Measurements from ENCODE around the gene DPYSL4.

DNA sequence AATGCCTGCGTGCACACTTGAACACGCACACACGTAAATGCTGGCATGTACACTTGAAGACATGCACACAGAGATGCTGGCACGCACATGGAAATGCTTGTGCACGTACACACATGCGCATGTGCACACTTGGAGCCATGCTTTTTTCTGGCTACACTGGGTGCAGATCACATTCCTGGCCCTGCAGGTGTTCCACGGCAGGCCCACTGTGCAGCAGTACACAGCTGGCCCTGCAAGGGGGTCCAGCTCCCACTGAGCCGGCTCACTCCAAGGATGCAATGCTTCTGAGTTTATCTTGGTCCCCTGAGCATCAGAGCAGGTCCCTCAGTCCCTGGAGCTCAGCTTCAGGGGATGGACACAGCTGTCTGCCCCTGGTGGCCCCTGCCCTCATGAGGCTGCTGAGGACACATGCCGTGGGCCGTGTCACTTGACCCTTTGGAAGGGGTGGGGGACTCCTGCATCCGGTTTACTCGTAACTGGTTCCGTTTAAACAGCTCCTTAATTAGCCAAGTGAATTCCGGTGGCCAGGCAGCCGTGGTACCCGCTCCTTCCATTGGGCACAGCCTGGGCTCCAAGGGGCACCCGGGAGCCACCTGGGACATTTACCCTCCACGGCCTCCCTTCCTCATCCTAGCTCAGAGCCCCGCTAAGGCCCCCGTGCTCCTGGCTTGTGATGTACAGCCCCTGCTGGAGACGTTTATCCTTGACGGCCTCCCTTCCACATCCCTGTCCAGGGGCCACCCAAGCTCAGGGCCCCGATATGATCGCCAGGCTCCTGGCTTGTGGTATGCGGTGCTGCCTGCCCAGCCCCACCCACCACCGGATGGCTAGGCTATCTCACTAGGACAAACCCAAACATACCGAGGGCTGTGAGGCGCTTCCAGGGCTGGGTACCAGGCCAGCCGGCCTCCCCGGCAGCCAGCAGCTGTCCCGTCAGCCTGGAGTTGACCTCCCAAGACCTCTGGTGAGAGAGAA is 39.5 kb upstream of the DPYSL4 start:
- no peak for TF ChIP-seq POLR2A (IDR thresholded peaks at IDR 0.05)
- TF ChIP-seq, protein P1, sequence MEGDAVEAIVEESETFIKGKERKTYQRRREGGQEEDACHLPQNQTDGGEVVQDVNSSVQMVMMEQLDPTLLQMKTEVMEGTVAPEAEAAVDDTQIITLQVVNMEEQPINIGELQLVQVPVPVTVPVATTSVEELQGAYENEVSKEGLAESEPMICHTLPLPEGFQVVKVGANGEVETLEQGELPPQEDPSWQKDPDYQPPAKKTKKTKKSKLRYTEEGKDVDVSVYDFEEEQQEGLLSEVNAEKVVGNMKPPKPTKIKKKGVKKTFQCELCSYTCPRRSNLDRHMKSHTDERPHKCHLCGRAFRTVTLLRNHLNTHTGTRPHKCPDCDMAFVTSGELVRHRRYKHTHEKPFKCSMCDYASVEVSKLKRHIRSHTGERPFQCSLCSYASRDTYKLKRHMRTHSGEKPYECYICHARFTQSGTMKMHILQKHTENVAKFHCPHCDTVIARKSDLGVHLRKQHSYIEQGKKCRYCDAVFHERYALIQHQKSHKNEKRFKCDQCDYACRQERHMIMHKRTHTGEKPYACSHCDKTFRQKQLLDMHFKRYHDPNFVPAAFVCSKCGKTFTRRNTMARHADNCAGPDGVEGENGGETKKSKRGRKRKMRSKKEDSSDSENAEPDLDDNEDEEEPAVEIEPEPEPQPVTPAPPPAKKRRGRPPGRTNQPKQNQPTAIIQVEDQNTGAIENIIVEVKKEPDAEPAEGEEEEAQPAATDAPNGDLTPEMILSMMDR (IDR thresholded peaks at IDR 0.05) = no peak

Measured in Peyer's patch (tissue), 4 donors.